SK-N-SH (cell line): ENCODE measurements around the gene KIFC3. TPM values are rescaled to one million over a fixed set of nuclear protein-coding genes. Genes with fewer than 3 reads are reported as not detected.

Source experiments
- CTCF ChIA-PET: fragments of 300-600, 350-600 bp; formaldehyde crosslinking; extraction: SDS; loops from one replicate; lab custom pipeline; 2021; lab: Yijun Ruan, JAX
- POLR2A ChIA-PET: fragments of 350-600 bp; sonication (Branson Sonifier 250); formaldehyde crosslinking; extraction: SDS; loops from one replicate; lab custom pipeline; 2020; ENCODE audit warnings: antibody characterized with exemption, inconsistent platforms; lab: Yijun Ruan, JAX
- DNase-seq: peaks from one replicate; pipeline ENCODE4 v3.0.0; 2012
- H2AFZ ChIP-seq: fragments of 200-600 bp; sonication (generic); 2 replicates; pipeline ENCODE4 v1.8.1; 2016; ENCODE audit warnings: antibody characterized with exemption, mild to moderate bottlenecking, low read depth
- H3F3A ChIP-seq: fragments of 200-600 bp; sonication (generic); replicated peaks from 2 replicates; pipeline ENCODE3; 2016; ENCODE audit warnings: antibody characterized with exemption, mild to moderate bottlenecking; ENCODE audit not compliant: insufficient read depth
- H3K27ac ChIP-seq, 2 experiments: fragments of 200-500 bp in 1 of 2; fragments of 200-600 bp in 1 of 2; sonication (Bioruptor generic) in 1 of 2; sonication (generic), shearing (Covaris generic) in 1 of 2; 2 replicates each; pipeline versions ENCODE4 v1.5.1 to v1.6.1; 2014 to 2016; ENCODE audit warnings: low read depth in 2 of 2, inconsistent platforms in 1 of 2, low read length in 1 of 2, mild to moderate bottlenecking in 1 of 2, mixed read lengths in 1 of 2
- H3K27me3 ChIP-seq: fragments of 200-600 bp; sonication (generic), shearing (Covaris generic); 2 replicates; pipeline ENCODE4 v1.6.1; 2016; ENCODE audit warnings: mixed run types; ENCODE audit not compliant: insufficient read depth
- H3K36me3 ChIP-seq, 2 experiments: fragments of 200-500 bp in 1 of 2; fragments of 200-600 bp in 1 of 2; sonication (Bioruptor generic) in 1 of 2; sonication (generic) in 1 of 2; replicated peaks in 1 of 2; 2 replicates each; pipeline versions ENCODE3 to v1.5.1; 2014 to 2016; ENCODE audit warnings: low read length in 1 of 2, mild to moderate bottlenecking in 1 of 2; ENCODE audit not compliant: insufficient read depth in 2 of 2, control insufficient read depth in 1 of 2
- H3K4me1 ChIP-seq, 2 experiments: fragments of 200-500 bp in 1 of 2; fragments of 200-600 bp in 1 of 2; sonication (Bioruptor generic) in 1 of 2; sonication (generic), shearing (Covaris generic) in 1 of 2; 2 replicates each; pipeline versions ENCODE4 v1.5.1 to v1.6.1; 2014 to 2016; ENCODE audit warnings: low read depth in 1 of 2, low read length in 1 of 2, mixed run types in 1 of 2; ENCODE audit not compliant: insufficient read depth in 2 of 2, control insufficient read depth in 1 of 2
- H3K4me2 ChIP-seq: fragments of 200-600 bp; sonication (generic), shearing (Covaris generic); 2 replicates; pipeline ENCODE4 v1.6.1; 2017; ENCODE audit warnings: mixed run types
- H3K4me3 ChIP-seq, 2 experiments: fragments of 200-500 bp in 1 of 2; fragments of 200-600 bp in 1 of 2; sonication (Bioruptor generic) in 1 of 2; sonication (generic), shearing (Covaris generic) in 1 of 2; 2 replicates each; pipeline versions ENCODE4 v1.5.1 to v1.8.1; 2014 to 2016; ENCODE audit warnings: low read depth in 2 of 2, inconsistent platforms in 1 of 2, low read length in 1 of 2, mild to moderate bottlenecking in 1 of 2, mixed read lengths in 1 of 2, moderate library complexity in 1 of 2
- H3K79me2 ChIP-seq: fragments of 200-600 bp; sonication (generic); 2 replicates; pipeline ENCODE4 v1.8.1; 2017; ENCODE audit warnings: mild to moderate bottlenecking; ENCODE audit not compliant: insufficient read depth
- H3K9ac ChIP-seq: fragments of 200-600 bp; sonication (generic); 2 replicates; pipeline ENCODE4 v1.6.1; 2017; ENCODE audit warnings: mixed run types
- H3K9me2 ChIP-seq: fragments of 200-600 bp; sonication (generic); 2 replicates; pipeline ENCODE4 v1.6.1; 2017; ENCODE audit warnings: mixed run types
- H3K9me3 ChIP-seq: fragments of 200-600 bp; sonication (generic); 2 replicates; pipeline ENCODE4 v1.6.1; 2017; ENCODE audit warnings: mixed run types, mild to moderate bottlenecking, moderate library complexity
- H4K20me1 ChIP-seq: fragments of 200-600 bp; sonication (generic); 2 replicates; pipeline ENCODE4 v1.6.1; 2017; ENCODE audit warnings: mild to moderate bottlenecking, mixed run types; ENCODE audit not compliant: insufficient read depth
- CHD2 ChIP-seq: fragments of 150-350 bp; IDR thresholded peaks from 2 replicates; pipeline ENCODE4 v1.6.1; 2018; ENCODE audit warnings: low read length; ENCODE audit not compliant: partially characterized antibody
- EZH2phosphoT487 ChIP-seq: fragments of 200-600 bp; sonication (generic); IDR thresholded peaks from 2 replicates; pipeline ENCODE4 v1.6.1; 2017; ENCODE audit warnings: low read depth, mixed run types, mild to moderate bottlenecking, antibody characterized with exemption, moderate library complexity, borderline replicate concordance
- FOSL2 ChIP-seq: IDR thresholded peaks from 2 replicates; pipeline ENCODE4 v1.4.0; 2012; ENCODE audit warnings: low read depth, mild to moderate bottlenecking, moderate library complexity, borderline replicate concordance
- FOXJ3 ChIP-seq: sonication (generic); formaldehyde crosslinking; IDR thresholded peaks from 2 replicates; pipeline ENCODE4 v1.5.1; 2020; ENCODE audit warnings: mild to moderate bottlenecking, missing genetic modification reagents
- FOXM1 ChIP-seq: IDR thresholded peaks from 2 replicates; pipeline ENCODE4 v1.4.0; 2012; ENCODE audit warnings: low read depth, mild to moderate bottlenecking
- GABPA ChIP-seq: IDR thresholded peaks from 2 replicates; pipeline ENCODE4 v1.4.0; 2012; ENCODE audit warnings: low read depth, mild to moderate bottlenecking
- GATA2 ChIP-seq: sonication (generic); formaldehyde crosslinking; IDR thresholded peaks from 2 replicates; pipeline ENCODE4 v1.5.0; 2020; ENCODE audit warnings: mild to moderate bottlenecking, missing genetic modification reagents
- NFIC ChIP-seq: IDR thresholded peaks from 2 replicates; pipeline ENCODE4 v1.4.0; 2012; ENCODE audit warnings: borderline replicate concordance
- NRF1 ChIP-seq: IDR thresholded peaks from 2 replicates; pipeline ENCODE4 v1.6.1; 2012; ENCODE audit warnings: low read depth, mild to moderate bottlenecking, low read length
- RXRA ChIP-seq: IDR thresholded peaks from 2 replicates; pipeline ENCODE4 v1.4.0; 2012; ENCODE audit warnings: low read depth, mild to moderate bottlenecking, borderline replicate concordance
- SIN3A ChIP-seq: IDR thresholded peaks from 2 replicates; pipeline ENCODE4 v1.6.1; 2012; ENCODE audit warnings: low read depth, mild to moderate bottlenecking, low read length, moderate library complexity, borderline replicate concordance
- SMC3 ChIP-seq: IDR thresholded peaks from 2 replicates; pipeline ENCODE4 v1.6.1; 2012; ENCODE audit warnings: low read depth, low read length, improper control_type of control experiment
- TCF12 ChIP-seq: IDR thresholded peaks from 2 replicates; pipeline ENCODE4 v1.4.0; 2012
- YY1 ChIP-seq: IDR thresholded peaks from 2 replicates; pipeline ENCODE4 v1.4.0; 2012; ENCODE audit warnings: low read depth, mild to moderate bottlenecking
- WGBS: methylation state at CpG from one replicate; pipeline ENCODE4 v1.1.6; 2017; ENCODE audit warnings: low lambda C conversion rate; 5-methylcytosine and 5-hydroxymethylcytosine counted together
- polyA plus RNA-seq, 3 experiments: library from polyadenylated mRNA; depleted of rRNA; stranded (reverse); fragments of >200 nt; gene quantifications; 2 replicates each; pipeline ENCODE4 v1.2.3, GENCODE V29; 2012
- TF ChIP-seq, protein P1 (sequence below): IDR thresholded peaks from 2 replicates; pipeline ENCODE4 v1.6.1; 2012; ENCODE audit warnings: mild to moderate bottlenecking, low read depth, low read length, moderate library complexity
- TF ChIP-seq, protein P2 (sequence below): IDR thresholded peaks from 2 replicates; pipeline ENCODE4 v1.4.0; 2012; ENCODE audit warnings: low read depth, borderline replicate concordance
- TF ChIP-seq, protein P3 (sequence below): fragments of 150-350 bp; IDR thresholded peaks from 2 replicates; pipeline ENCODE4 v1.6.1; 2017; ENCODE audit warnings: antibody characterized with exemption, low read length, low read depth, borderline replicate concordance
- TF ChIP-seq, protein P4 (sequence below): IDR thresholded peaks from 2 replicates; pipeline ENCODE4 v1.4.0; 2012; ENCODE audit warnings: low read depth, borderline replicate concordance

The KIFC3 gene
- polyA plus RNA-seq, 1 of the 3 experiments (the other 2 are of a cell fraction) = 65.4 TPM

DNA sequence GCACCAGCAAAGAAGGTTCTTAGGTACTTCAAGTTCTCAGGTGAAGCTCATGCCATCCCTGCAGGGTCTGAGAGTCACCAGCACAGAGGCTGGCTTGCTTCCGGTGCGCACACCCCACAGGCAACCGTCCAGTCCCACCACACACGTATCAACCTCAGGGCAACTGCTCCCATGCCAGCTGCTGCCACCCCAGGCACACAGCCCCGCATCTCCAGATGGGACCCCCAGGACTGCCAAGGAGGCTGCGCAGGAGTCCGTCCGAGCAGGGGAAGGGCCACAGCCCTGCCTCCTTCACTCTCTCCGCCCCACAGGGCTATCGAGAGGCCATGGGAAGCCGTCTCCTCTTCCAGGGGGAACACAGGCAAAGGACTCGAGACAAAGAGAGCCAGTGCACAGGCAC lies 13.3 kb downstream of the KIFC3 start:
- Histone ChIP-seq H3K36me3 (peaks cover 25 to 30% of the 10 kb centered on the region in 2 experiments), H3K4me1 (no peaks in the 10 kb centered on the region), H3K9ac (no peak overlapping the region), H3K9me2 (no peaks in the 10 kb centered on the region), H3K4me3 (no peak overlapping the region), H3K27me3 (no peaks in the 10 kb centered on the region), H3K27ac (no peak overlapping the region), H2AFZ (no peak overlapping the region), H3K9me3 (no peaks in the 10 kb centered on the region), H3K4me2 (no peak overlapping the region), H3F3A (peaks cover 3% of the 10 kb centered on the region), H3K79me2 (peaks cover 27% of the 10 kb centered on the region), H4K20me1 (0 out of 2 replicates have a peak, but pooled peaks cover 6% of the 10 kb centered on the region)
- no peak for TF ChIP-seq GABPA
- TF ChIP-seq SMC3 = no peak
- TF ChIP-seq GATA2 = no peak
- TF ChIP-seq, protein P1, sequence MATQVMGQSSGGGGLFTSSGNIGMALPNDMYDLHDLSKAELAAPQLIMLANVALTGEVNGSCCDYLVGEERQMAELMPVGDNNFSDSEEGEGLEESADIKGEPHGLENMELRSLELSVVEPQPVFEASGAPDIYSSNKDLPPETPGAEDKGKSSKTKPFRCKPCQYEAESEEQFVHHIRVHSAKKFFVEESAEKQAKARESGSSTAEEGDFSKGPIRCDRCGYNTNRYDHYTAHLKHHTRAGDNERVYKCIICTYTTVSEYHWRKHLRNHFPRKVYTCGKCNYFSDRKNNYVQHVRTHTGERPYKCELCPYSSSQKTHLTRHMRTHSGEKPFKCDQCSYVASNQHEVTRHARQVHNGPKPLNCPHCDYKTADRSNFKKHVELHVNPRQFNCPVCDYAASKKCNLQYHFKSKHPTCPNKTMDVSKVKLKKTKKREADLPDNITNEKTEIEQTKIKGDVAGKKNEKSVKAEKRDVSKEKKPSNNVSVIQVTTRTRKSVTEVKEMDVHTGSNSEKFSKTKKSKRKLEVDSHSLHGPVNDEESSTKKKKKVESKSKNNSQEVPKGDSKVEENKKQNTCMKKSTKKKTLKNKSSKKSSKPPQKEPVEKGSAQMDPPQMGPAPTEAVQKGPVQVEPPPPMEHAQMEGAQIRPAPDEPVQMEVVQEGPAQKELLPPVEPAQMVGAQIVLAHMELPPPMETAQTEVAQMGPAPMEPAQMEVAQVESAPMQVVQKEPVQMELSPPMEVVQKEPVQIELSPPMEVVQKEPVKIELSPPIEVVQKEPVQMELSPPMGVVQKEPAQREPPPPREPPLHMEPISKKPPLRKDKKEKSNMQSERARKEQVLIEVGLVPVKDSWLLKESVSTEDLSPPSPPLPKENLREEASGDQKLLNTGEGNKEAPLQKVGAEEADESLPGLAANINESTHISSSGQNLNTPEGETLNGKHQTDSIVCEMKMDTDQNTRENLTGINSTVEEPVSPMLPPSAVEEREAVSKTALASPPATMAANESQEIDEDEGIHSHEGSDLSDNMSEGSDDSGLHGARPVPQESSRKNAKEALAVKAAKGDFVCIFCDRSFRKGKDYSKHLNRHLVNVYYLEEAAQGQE = no peak
- TF ChIP-seq FOXJ3 = no peak
- no peak for TF ChIP-seq FOSL2
- TF ChIP-seq, protein P2, sequence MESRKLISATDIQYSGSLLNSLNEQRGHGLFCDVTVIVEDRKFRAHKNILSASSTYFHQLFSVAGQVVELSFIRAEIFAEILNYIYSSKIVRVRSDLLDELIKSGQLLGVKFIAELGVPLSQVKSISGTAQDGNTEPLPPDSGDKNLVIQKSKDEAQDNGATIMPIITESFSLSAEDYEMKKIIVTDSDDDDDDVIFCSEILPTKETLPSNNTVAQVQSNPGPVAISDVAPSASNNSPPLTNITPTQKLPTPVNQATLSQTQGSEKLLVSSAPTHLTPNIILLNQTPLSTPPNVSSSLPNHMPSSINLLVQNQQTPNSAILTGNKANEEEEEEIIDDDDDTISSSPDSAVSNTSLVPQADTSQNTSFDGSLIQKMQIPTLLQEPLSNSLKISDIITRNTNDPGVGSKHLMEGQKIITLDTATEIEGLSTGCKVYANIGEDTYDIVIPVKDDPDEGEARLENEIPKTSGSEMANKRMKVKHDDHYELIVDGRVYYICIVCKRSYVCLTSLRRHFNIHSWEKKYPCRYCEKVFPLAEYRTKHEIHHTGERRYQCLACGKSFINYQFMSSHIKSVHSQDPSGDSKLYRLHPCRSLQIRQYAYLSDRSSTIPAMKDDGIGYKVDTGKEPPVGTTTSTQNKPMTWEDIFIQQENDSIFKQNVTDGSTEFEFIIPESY = no peak
- TF ChIP-seq YY1 = no peak
- TF ChIP-seq TCF12 = no peak
- no peak for TF ChIP-seq FOXM1
- TF ChIP-seq EZH2phosphoT487 = no peak
- TF ChIP-seq, protein P3, sequence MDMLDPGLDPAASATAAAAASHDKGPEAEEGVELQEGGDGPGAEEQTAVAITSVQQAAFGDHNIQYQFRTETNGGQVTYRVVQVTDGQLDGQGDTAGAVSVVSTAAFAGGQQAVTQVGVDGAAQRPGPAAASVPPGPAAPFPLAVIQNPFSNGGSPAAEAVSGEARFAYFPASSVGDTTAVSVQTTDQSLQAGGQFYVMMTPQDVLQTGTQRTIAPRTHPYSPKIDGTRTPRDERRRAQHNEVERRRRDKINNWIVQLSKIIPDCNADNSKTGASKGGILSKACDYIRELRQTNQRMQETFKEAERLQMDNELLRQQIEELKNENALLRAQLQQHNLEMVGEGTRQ = no peak
- TF ChIP-seq SIN3A = no peak
- TF ChIP-seq, protein P4, sequence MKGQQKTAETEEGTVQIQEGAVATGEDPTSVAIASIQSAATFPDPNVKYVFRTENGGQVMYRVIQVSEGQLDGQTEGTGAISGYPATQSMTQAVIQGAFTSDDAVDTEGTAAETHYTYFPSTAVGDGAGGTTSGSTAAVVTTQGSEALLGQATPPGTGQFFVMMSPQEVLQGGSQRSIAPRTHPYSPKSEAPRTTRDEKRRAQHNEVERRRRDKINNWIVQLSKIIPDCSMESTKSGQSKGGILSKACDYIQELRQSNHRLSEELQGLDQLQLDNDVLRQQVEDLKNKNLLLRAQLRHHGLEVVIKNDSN = no peak
- no peak for TF ChIP-seq NRF1
- TF ChIP-seq RXRA = no peak
- no peak for TF ChIP-seq NFIC
- TF ChIP-seq CHD2 = no peak
- WGBS = 94% methylated on average over 7 of the region's 12 CpGs
- POLR2A ChIA-PET = no interaction called here
- DNase-seq = no peak
- CTCF ChIA-PET = interaction anchor here (1.4 kb wide), 1 partner anchor 32 kb away, joined by 5 read pairs; no protein-coding TSS in a partner anchor
